ENCODE data around the gene KRT38.
"Not testable (repeated sequence)": the region's sequence is repeated elsewhere in the genome, so short reads cannot be mapped to it uniquely, and the experiment has no call there.

Gene KRT38

GRCh38 chr17:41439375-41439774, 1.4 kb downstream of the KRT38 start:
- no peaks in the 10 kb centered on the region for H3K36me3 ChIP-seq (ENCODE audit: insufficient read depth, low read length)
- H3K27ac ChIP-seq (ENCODE audit: low read depth, low read length) = no peak overlapping the region
- H3K4me3 ChIP-seq (ENCODE audit: low read length) = no peak overlapping the region
- no peak overlapping the region for H3K9ac ChIP-seq (ENCODE audit: low read depth, low read length)
- WGBS = 74% methylated on average over 5 of the region's 5 CpGs
- no peaks in the 10 kb centered on the region for H3K27me3 ChIP-seq (ENCODE audit: insufficient read depth, low read length)
- H3K4me1 ChIP-seq (ENCODE audit: insufficient read depth, low read length) = no peaks in the 10 kb centered on the region
- no peaks in the 10 kb centered on the region for H3K9me3 ChIP-seq (ENCODE audit: insufficient read depth, low read depth, low read length)

- no peaks in the 10 kb centered on the region for H3K4me1 ChIP-seq (ENCODE audit: insufficient read depth, low read length)
- H3K9me3 ChIP-seq (ENCODE audit: insufficient read depth, low read depth, low read length) = no peaks in the 10 kb centered on the region
- no peaks in the 10 kb centered on the region for H3K27me3 ChIP-seq (ENCODE audit: insufficient read depth, low read length)
- WGBS = 92% methylated on average over 9 of the region's 9 CpGs
- no peak overlapping the region for H3K9ac ChIP-seq (ENCODE audit: low read depth, low read length)
- no peaks in the 10 kb centered on the region for H3K36me3 ChIP-seq (ENCODE audit: insufficient read depth, low read length)
- H3K27ac ChIP-seq (ENCODE audit: low read depth, low read length) = no peak overlapping the region
- H3K4me3 ChIP-seq (ENCODE audit: low read length) = no peak overlapping the region
These were observed 3.0 kb downstream of the KRT38 start for GRCh38 chr17:41437769-41438168.

DNA sequence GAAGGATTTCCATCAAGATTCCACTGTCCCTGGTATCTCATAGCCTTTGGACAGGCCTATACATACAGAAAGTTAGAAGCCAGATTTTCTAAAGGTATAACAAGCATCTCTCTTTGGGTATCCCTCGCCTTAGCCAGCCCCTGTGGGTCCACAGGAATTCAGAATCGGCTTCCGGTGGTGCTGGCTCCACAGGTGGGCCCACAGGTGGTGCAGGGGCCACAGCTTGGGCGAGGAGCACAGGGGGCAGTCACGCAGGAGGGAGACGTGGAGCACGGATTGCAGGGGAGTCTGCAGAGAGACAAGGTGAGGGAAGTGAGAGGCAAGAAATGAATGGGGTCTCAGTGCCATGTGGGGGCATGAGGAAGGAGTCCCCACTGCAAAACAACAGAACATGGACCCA, 3.5 kb downstream of the KRT38 start:
- Histone ChIP-seq H3K27me3 (ENCODE audit: insufficient read depth, low read length) (no peaks in the 10 kb centered on the region), H3K27ac (ENCODE audit: low read depth, low read length) (no peak overlapping the region), H3K4me3 (ENCODE audit: low read length) (no peak overlapping the region), H3K9ac (ENCODE audit: low read depth, low read length) (no peak overlapping the region), H3K4me1 (ENCODE audit: insufficient read depth, low read length) (no peaks in the 10 kb centered on the region), H3K9me3 (ENCODE audit: insufficient read depth, low read depth, low read length) (no peaks in the 10 kb centered on the region), H3K36me3 (ENCODE audit: insufficient read depth, low read length) (no peaks in the 10 kb centered on the region)
- 93% methylated on average over 7 of the region's 7 CpGs for WGBS

- Histone ChIP-seq H3K4me1 (ENCODE audit: insufficient read depth, low read length) (no peaks in the 10 kb centered on the region), H3K36me3 (ENCODE audit: insufficient read depth, low read length) (no peaks in the 10 kb centered on the region), H3K4me3 (ENCODE audit: low read length) (no peak overlapping the region), H3K27ac (ENCODE audit: low read depth, low read length) (no peak overlapping the region), H3K9me3 (ENCODE audit: insufficient read depth, low read depth, low read length) (no peaks in the 10 kb centered on the region), H3K9ac (ENCODE audit: low read depth, low read length) (no peak overlapping the region), H3K27me3 (ENCODE audit: insufficient read depth, low read length) (no peaks in the 10 kb centered on the region)
- 90% methylated on average over 5 of the region's 5 CpGs for WGBS
These were observed 6.4 kb downstream of the KRT38 start for GRCh38 chr17:41434415-41434814.

DNA sequence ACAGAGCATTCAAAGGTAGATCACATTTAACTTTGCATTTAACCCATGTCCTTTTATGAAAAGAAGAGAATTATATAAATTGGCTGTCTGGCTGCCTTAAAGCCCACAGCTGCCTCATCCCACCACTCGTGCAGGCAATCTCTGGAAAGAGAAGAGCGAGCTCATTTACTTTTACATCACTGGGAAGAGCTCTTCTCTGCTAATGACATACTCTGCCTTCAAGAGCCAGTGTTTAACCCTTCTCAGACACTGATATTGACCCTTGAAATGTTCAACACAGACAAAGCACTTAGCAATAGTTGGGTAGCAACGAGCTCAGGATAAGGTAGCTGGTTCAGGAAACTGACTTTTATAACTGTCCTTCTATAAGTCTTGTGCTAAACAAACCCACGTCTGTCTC, 6.8 kb downstream of the KRT38 start:
- Histone ChIP-seq H3K4me3 (ENCODE audit: low read length) (no peak overlapping the region), H3K4me1 (ENCODE audit: insufficient read depth, low read length) (no peaks in the 10 kb centered on the region), H3K27ac (ENCODE audit: low read depth, low read length) (no peak overlapping the region), H3K9me3 (ENCODE audit: insufficient read depth, low read depth, low read length) (no peaks in the 10 kb centered on the region), H3K36me3 (ENCODE audit: insufficient read depth, low read length) (no peaks in the 10 kb centered on the region), H3K27me3 (ENCODE audit: insufficient read depth, low read length) (no peaks in the 10 kb centered on the region), H3K9ac (ENCODE audit: low read depth, low read length) (no peak overlapping the region)
- WGBS = 87% methylated on average over 4 of the region's 4 CpGs

- H3K27ac ChIP-seq (ENCODE audit: low read depth, low read length) = no peak overlapping the region
- 68% methylated on average over 4 of the region's 4 CpGs for WGBS
- H3K9me3 ChIP-seq (ENCODE audit: insufficient read depth, low read depth, low read length) = no peaks in the 10 kb centered on the region
- H3K9ac ChIP-seq (ENCODE audit: low read depth, low read length) = no peak overlapping the region
- H3K36me3 ChIP-seq (ENCODE audit: insufficient read depth, low read length) = no peaks in the 10 kb centered on the region
- H3K4me1 ChIP-seq (ENCODE audit: insufficient read depth, low read length) = no peaks in the 10 kb centered on the region
- H3K27me3 ChIP-seq (ENCODE audit: insufficient read depth, low read length) = no peaks in the 10 kb centered on the region
- no peak overlapping the region for H3K4me3 ChIP-seq (ENCODE audit: low read length)
These were observed 7.2 kb downstream of the KRT38 start for GRCh38 chr17:41433586-41433985.

GRCh38 chr17:41430376-41430775, 10.4 kb downstream of the KRT38 start:
- H3K4me3 ChIP-seq (ENCODE audit: low read length); H3K4me1 ChIP-seq (ENCODE audit: insufficient read depth, low read length); H3K27ac ChIP-seq (ENCODE audit: low read depth, low read length); H3K9ac ChIP-seq (ENCODE audit: low read depth, low read length); H3K36me3 ChIP-seq (ENCODE audit: insufficient read depth, low read length); H3K9me3 ChIP-seq (ENCODE audit: insufficient read depth, low read depth, low read length); H3K27me3 ChIP-seq (ENCODE audit: insufficient read depth, low read length): not testable (repeated sequence)
- WGBS = 92% methylated on average over 9 of the region's 9 CpGs

GRCh38 chr17:41429667-41430066, 11.1 kb downstream of the KRT38 start:
- Histone ChIP-seq H3K27me3 (ENCODE audit: insufficient read depth, low read length) (no peaks in the 10 kb centered on the region), H3K4me3 (ENCODE audit: low read length) (no peak overlapping the region), H3K9ac (ENCODE audit: low read depth, low read length) (no peak overlapping the region), H3K9me3 (ENCODE audit: insufficient read depth, low read depth, low read length) (no peaks in the 10 kb centered on the region), H3K4me1 (ENCODE audit: insufficient read depth, low read length) (no peaks in the 10 kb centered on the region), H3K27ac (ENCODE audit: low read depth, low read length) (no peak overlapping the region), H3K36me3 (ENCODE audit: insufficient read depth, low read length) (no peaks in the 10 kb centered on the region)
- 91% methylated on average over 7 of the region's 7 CpGs for WGBS

- Histone ChIP-seq H3K27ac (ENCODE audit: low read depth, low read length) (no peak overlapping the region), H3K36me3 (ENCODE audit: insufficient read depth, low read length) (no peaks in the 10 kb centered on the region), H3K9me3 (ENCODE audit: insufficient read depth, low read depth, low read length) (no peaks in the 10 kb centered on the region), H3K27me3 (ENCODE audit: insufficient read depth, low read length) (no peaks in the 10 kb centered on the region), H3K9ac (ENCODE audit: low read depth, low read length) (no peak overlapping the region), H3K4me1 (ENCODE audit: insufficient read depth, low read length) (no peaks in the 10 kb centered on the region), H3K4me3 (ENCODE audit: low read length) (no peak overlapping the region)
- WGBS = 57% methylated on average over 4 of the region's 4 CpGs
These were observed 12.0 kb downstream of the KRT38 start for GRCh38 chr17:41428591-41429291.

- Histone ChIP-seq H3K27ac (ENCODE audit: low read depth, low read length) (no peak within 1 kb of the TSS), H3K27me3 (ENCODE audit: insufficient read depth, low read length) (no peaks in the 10 kb centered on the region)
These were observed 16.6 kb downstream of the KRT38 start, which contains the start of gene KRT37 for GRCh38 chr17:41424111-41424635. TSS of gene KRT37 (minus strand) at chr17:41424585. CDS start at chr17:41424523, 62 bp downstream.

DNA sequence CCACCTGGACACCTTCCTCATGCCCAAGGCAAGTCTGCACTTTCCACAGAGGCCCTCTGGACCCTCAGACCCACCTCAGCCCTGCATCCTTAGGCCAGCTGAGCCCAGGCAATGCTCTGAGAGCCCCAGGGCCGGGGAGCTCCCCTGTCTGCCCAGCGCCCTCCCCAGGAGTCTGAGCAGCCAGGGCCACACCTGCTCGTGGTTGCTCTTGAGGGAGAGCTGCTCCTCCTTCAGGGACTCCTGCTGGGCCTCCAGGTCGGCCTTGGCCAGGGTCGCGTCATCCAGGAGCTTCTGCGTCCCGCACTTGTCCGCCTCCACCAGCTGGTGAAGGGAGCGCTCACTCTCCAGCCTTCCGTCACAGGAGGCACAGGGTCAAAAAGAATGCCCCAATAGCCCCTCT, 18.2 kb downstream of the KRT38 start:
- not testable (repeated sequence) for H3K9ac ChIP-seq (ENCODE audit: low read depth, low read length); H3K9me3 ChIP-seq (ENCODE audit: insufficient read depth, low read depth, low read length); H3K27me3 ChIP-seq (ENCODE audit: insufficient read depth, low read length); H3K27ac ChIP-seq (ENCODE audit: low read depth, low read length); H3K4me3 ChIP-seq (ENCODE audit: low read length); H3K4me1 ChIP-seq (ENCODE audit: insufficient read depth, low read length); H3K36me3 ChIP-seq (ENCODE audit: insufficient read depth, low read length)
- 89% methylated on average over 11 of the region's 11 CpGs for WGBS

More at GRCh38 chr17:41424111-41424635, 16.6 kb downstream of the KRT38 start, which contains the start of gene KRT37:
- Histone ChIP-seq H3K36me3 (ENCODE audit: insufficient read depth, low read length) (no peaks in the 10 kb centered on the region), H3K9me3 (ENCODE audit: insufficient read depth, low read depth, low read length) (no peaks in the 10 kb centered on the region), H3K4me1 (ENCODE audit: insufficient read depth, low read length) (no peaks in the 10 kb centered on the region), H3K9ac (ENCODE audit: low read depth, low read length) (no peak within 1 kb of the TSS), H3K4me3 (ENCODE audit: low read length) (no peak within 1 kb of the TSS)
- 96% methylated on average over 12 of the region's 13 CpGs for WGBS

- 93% methylated on average over 4 of the region's 4 CpGs for WGBS
- Histone ChIP-seq H3K36me3 (ENCODE audit: insufficient read depth, low read length) (no peaks in the 10 kb centered on the region), H3K4me3 (ENCODE audit: low read length) (no peak overlapping the region), H3K27me3 (ENCODE audit: insufficient read depth, low read length) (no peaks in the 10 kb centered on the region), H3K9me3 (ENCODE audit: insufficient read depth, low read depth, low read length) (no peaks in the 10 kb centered on the region), H3K9ac (ENCODE audit: low read depth, low read length) (no peak overlapping the region), H3K4me1 (ENCODE audit: insufficient read depth, low read length) (no peaks in the 10 kb centered on the region), H3K27ac (ENCODE audit: low read depth, low read length) (no peak overlapping the region)
These were observed 19.2 kb downstream of the KRT38 start for GRCh38 chr17:41421617-41422016.
